GM12892 (cell line): ENCODE results near the gene KPNA1.

Experiments
- POLR2AphosphoS5 ChIP-seq: IDR thresholded peaks from 2 replicates; pipeline ENCODE4 v1.6.1; 2011; ENCODE audit warnings: low read depth, low read length, control low read depth
- TAF1 ChIP-seq: IDR thresholded peaks from 2 replicates; pipeline ENCODE4 v1.6.1; 2011; ENCODE audit warnings: low read depth, mild to moderate bottlenecking, control low read depth, low read length, borderline replicate concordance

DNA sequence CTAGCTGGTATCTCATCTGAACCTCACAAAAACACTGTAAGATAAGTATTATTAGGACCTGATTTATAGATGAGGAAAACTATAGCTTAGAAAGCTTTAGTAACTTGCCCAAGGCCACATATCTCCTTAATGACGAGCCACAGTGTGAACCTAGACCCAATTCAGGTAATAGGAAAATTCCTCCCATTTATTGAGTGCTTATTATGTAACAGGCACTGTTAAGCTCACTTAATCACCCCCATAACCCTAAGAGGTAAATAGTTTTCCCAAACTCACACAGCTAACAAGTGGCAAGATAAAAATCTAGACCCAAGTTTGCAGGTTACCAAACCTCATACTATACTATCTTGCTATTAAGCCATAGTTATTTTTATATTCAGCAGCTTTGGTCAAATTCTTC lies 106.8 kb downstream of the KPNA1 start:
- TF ChIP-seq TAF1 (no peak), POLR2AphosphoS5 (no peak)
